Measurements from ENCODE around the gene MED26. TPM values are rescaled to one million over a fixed set of nuclear protein-coding genes. Genes with fewer than 3 reads are reported as not detected.

MED26 gene
- total and polyA plus RNA-seq, 2 of the 13 experiments (the other 11 are each of a cell fraction or from before 2014, with no cell fraction given) = 3.5 to 3.8 TPM

DNA sequence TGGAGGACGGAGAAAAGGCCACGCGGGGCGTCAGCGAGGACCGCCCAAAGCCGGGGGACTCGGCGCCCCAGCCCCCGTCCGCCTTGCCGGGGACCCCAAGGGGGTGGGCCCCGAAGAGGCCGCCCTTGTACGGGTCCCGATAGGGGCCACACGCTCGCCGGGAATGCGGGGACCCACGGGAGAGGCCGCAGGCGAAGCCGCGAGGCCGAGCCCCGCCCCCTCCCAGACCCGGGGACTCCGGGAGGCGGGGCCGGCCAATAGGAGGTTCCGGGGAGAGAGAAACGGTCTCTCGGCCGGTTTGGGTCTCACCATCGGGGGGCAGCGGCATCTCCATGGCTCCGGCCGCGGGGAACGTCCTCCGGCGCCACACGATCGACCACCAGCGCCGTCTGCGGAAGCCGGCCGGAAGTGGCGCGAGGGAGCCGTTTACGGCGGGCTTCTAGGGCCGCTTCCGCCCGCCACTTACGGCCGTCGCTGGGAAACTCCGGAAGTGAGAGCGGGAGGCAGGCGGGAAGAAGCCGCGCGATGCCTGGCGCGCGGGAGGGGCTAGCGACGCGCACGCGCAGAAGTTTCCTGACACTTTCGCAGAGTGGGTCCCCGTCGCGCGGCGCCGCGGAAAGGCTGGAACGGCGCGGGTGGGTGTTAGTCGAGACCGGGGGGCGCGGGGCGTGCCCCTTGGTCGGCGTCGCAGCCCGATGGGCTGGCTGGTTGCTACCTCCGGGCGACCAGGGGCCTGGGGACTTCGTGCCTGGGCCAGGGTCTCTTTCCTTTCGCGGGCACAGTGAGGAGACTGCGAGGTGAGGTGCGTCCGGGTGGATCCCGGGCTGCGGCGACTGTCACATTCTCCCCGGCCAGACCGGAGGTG, 85.7 kb downstream of the MED26 start, which contains the start of gene CHERP (continued):
- TF ChIP-seq, protein P1, sequence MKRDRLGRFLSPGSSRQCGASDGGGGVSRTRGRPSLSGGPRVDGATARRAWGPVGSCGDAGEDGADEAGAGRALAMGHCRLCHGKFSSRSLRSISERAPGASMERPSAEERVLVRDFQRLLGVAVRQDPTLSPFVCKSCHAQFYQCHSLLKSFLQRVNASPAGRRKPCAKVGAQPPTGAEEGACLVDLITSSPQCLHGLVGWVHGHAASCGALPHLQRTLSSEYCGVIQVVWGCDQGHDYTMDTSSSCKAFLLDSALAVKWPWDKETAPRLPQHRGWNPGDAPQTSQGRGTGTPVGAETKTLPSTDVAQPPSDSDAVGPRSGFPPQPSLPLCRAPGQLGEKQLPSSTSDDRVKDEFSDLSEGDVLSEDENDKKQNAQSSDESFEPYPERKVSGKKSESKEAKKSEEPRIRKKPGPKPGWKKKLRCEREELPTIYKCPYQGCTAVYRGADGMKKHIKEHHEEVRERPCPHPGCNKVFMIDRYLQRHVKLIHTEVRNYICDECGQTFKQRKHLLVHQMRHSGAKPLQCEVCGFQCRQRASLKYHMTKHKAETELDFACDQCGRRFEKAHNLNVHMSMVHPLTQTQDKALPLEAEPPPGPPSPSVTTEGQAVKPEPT (CRISPR knock-in tag; IDR thresholded peaks at IDR 0.05; ENCODE audit: low read depth) = no peak; the same call in 1 of the 2 replicates
- TF ChIP-seq TBX3 (IDR thresholded peaks at IDR 0.05; ENCODE audit: borderline replicate concordance) (no peak), ONECUT2 (CRISPR knock-in tag; IDR thresholded peaks at IDR 0.05) (peak; percentile 77), SALL1 (CRISPR knock-in tag; IDR thresholded peaks at IDR 0.05) (0 out of 2 replicates have a peak, but pooled peaks have one; percentile 48), CENPX (CRISPR knock-in tag; IDR thresholded peaks at IDR 0.05) (no peak), ELF4 (CRISPR knock-in tag; IDR thresholded peaks at IDR 0.05; ENCODE audit: borderline replicate concordance) (peak; percentile 81; the same call in 1 of the 2 replicates), ZNF34 (CRISPR knock-in tag; IDR thresholded peaks at IDR 0.05; ENCODE audit: borderline replicate concordance) (0 out of 2 replicates have a peak, but pooled peaks have one; percentile 22), RAD21 (CRISPR knock-in tag; IDR thresholded peaks at IDR 0.05) (0 out of 2 replicates have a peak, but pooled peaks have one; percentile 17), XBP1 (CRISPR knock-in tag; IDR thresholded peaks at IDR 0.05) (0 out of 2 replicates have a peak, but pooled peaks have one; percentile 13), LCORL (IDR thresholded peaks at IDR 0.05) (no peak), LCORL (CRISPR knock-in tag; IDR thresholded peaks at IDR 0.05) (0 out of 2 replicates have a peak, but pooled peaks have one; percentile 21), ZSCAN31 (CRISPR knock-in tag; IDR thresholded peaks at IDR 0.05; ENCODE audit: low read depth) (peak; percentile 57; the same call in 1 of the 2 replicates), MTF1 (CRISPR knock-in tag; IDR thresholded peaks at IDR 0.05) (no peak), ZNF331 (CRISPR knock-in tag; IDR thresholded peaks at IDR 0.05) (peak; percentile 63), PRMT3 (CRISPR knock-in tag; IDR thresholded peaks at IDR 0.05; ENCODE audit: borderline replicate concordance, low read depth) (0 out of 2 replicates have a peak, but pooled peaks have one; percentile 75), ATM (IDR thresholded peaks at IDR 0.05; ENCODE audit: borderline replicate concordance) (no peak), GZF1 (CRISPR knock-in tag; IDR thresholded peaks at IDR 0.05) (0 out of 2 replicates have a peak, but pooled peaks have one; percentile 74), ZNF354B (CRISPR knock-in tag; IDR thresholded peaks at IDR 0.05) (peak; percentile 87; the same call in 1 of the 2 replicates), ZNF816 (CRISPR knock-in tag; IDR thresholded peaks at IDR 0.05; ENCODE audit: borderline replicate concordance) (peak; percentile 37; the same call in 1 of the 2 replicates), ZNF101 (CRISPR knock-in tag; IDR thresholded peaks at IDR 0.05; ENCODE audit: borderline replicate concordance, low read depth) (peak; percentile 70; the same call in 1 of the 2 replicates)
- TF ChIP-seq, protein P2, sequence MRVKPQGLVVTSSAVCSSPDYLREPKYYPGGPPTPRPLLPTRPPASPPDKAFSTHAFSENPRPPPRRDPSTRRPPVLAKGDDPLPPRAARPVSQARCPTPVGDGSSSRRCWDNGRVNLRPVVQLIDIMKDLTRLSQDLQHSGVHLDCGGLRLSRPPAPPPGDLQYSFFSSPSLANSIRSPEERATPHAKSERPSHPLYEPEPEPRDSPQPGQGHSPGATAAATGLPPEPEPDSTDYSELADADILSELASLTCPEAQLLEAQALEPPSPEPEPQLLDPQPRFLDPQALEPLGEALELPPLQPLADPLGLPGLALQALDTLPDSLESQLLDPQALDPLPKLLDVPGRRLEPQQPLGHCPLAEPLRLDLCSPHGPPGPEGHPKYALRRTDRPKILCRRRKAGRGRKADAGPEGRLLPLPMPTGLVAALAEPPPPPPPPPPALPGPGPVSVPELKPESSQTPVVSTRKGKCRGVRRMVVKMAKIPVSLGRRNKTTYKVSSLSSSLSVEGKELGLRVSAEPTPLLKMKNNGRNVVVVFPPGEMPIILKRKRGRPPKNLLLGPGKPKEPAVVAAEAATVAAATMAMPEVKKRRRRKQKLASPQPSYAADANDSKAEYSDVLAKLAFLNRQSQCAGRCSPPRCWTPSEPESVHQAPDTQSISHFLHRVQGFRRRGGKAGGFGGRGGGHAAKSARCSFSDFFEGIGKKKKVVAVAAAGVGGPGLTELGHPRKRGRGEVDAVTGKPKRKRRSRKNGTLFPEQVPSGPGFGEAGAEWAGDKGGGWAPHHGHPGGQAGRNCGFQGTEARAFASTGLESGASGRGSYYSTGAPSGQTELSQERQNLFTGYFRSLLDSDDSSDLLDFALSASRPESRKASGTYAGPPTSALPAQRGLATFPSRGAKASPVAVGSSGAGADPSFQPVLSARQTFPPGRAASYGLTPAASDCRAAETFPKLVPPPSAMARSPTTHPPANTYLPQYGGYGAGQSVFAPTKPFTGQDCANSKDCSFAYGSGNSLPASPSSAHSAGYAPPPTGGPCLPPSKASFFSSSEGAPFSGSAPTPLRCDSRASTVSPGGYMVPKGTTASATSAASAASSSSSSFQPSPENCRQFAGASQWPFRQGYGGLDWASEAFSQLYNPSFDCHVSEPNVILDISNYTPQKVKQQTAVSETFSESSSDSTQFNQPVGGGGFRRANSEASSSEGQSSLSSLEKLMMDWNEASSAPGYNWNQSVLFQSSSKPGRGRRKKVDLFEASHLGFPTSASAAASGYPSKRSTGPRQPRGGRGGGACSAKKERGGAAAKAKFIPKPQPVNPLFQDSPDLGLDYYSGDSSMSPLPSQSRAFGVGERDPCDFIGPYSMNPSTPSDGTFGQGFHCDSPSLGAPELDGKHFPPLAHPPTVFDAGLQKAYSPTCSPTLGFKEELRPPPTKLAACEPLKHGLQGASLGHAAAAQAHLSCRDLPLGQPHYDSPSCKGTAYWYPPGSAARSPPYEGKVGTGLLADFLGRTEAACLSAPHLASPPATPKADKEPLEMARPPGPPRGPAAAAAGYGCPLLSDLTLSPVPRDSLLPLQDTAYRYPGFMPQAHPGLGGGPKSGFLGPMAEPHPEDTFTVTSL (CRISPR knock-in tag; IDR thresholded peaks at IDR 0.05; ENCODE audit: borderline replicate concordance) = peak; percentile 10; the same call in 1 of the 2 replicates
